ENCODE data around the gene SLC25A12. TPM values are rescaled to one million over a fixed set of nuclear protein-coding genes. Genes with fewer than 3 reads are reported as not detected.

Gene SLC25A12
- total and polyA plus RNA-seq, 2 of the 13 experiments (the other 11 are each of a cell fraction or from before 2014, with no cell fraction given) = 8.1 to 15.9 TPM

- H3K27ac ChIP-seq (ENCODE audit: extremely low read length, insufficient read depth, low read length) = no peak overlapping the region
- H3K4me1 ChIP-seq (ENCODE audit: insufficient read depth, low read length) = peaks cover 29% of the 10 kb centered on the region
- H3K79me2 ChIP-seq (ENCODE audit: insufficient read depth, low read length) = no peaks in the 10 kb centered on the region
- H4K20me1 ChIP-seq (ENCODE audit: insufficient read depth, low read length) = no peaks in the 10 kb centered on the region
- no peaks in the 10 kb centered on the region for H3K27me3 ChIP-seq (ENCODE audit: control insufficient read depth in 1 of 2, insufficient read depth in 2 of 2, low read length in 2 of 2)
- ChIA-PET POLR2A (no interaction called here), CTCF (ENCODE audit: low intra/inter-chr PET ratio, low total read pairs) (no interaction called here)
- no peak overlapping the region for H3K4me2 ChIP-seq (ENCODE audit: low read depth, low read length)
- H3K36me3 ChIP-seq (replicated peaks in 1 of 2; ENCODE audit: control insufficient read depth in 1 of 2, insufficient read depth in 2 of 2, low read length in 2 of 2) = no peaks in the 10 kb centered on the region; a peak in 1 of 5 replicates
- H3K9me3 ChIP-seq (ENCODE audit: low read length) = no peaks in the 10 kb centered on the region
- no peak for DNase-seq (ENCODE audit: low spot score)
- no peak overlapping the region for H3K4me3 ChIP-seq (replicated peaks in 1 of 3; ENCODE audit: insufficient read depth in 1 of 3, low read depth in 2 of 3, low read length in 3 of 3)
- no peak overlapping the region for H3K9ac ChIP-seq (ENCODE audit: insufficient read depth, low read depth, low read length)
- FAIRE-seq = no peak
- TF ChIP-seq ZNF101 (CRISPR knock-in tag; IDR thresholded peaks at IDR 0.05; ENCODE audit: borderline replicate concordance, low read depth) (no peak), CREB1 (IDR thresholded peaks at IDR 0.05) (peak; percentile 54), CREB1 (CRISPR knock-in tag; IDR thresholded peaks at IDR 0.05) (no peak)
- WGBS (ENCODE audit: low lambda C conversion rate) = 83% methylated on average over 5 of the region's 5 CpGs
- no peak overlapping the region for H2AFZ ChIP-seq (ENCODE audit: low read length)
- intact Hi-C loops (cut with micrococcal nuclease; ENCODE audit: unreplicated experiment) = no loop called here
- no peak for ATAC-seq
- in situ Hi-C loops (cut with HindIII; ENCODE audit: extremely low pct_ligation_motif_present, low pct_unique_long_range_greater_than_20kb) = no loop called here
- no TSS peak for BruUV-seq (replicated peaks)
Measured at GRCh38 chr2:171803757-171804156, 90.3 kb downstream of the SLC25A12 start.

GRCh38 chr2:171800639-171801038 is 93.4 kb downstream of the SLC25A12 start:
- POLR2A ChIA-PET = no interaction called here
- H3K27me3 ChIP-seq (ENCODE audit: control insufficient read depth in 1 of 2, insufficient read depth in 2 of 2, low read length in 2 of 2) = no peaks in the 10 kb centered on the region
- H3K27ac ChIP-seq (ENCODE audit: extremely low read length, insufficient read depth, low read length) = no peak overlapping the region
- intact Hi-C loops (cut with micrococcal nuclease; ENCODE audit: unreplicated experiment) = no loop called here
- H3K9me3 ChIP-seq (ENCODE audit: low read length) = no peaks in the 10 kb centered on the region
- H3K9ac ChIP-seq (ENCODE audit: insufficient read depth, low read depth, low read length) = no peak overlapping the region
- no peak overlapping the region for H3K4me2 ChIP-seq (ENCODE audit: low read depth, low read length)
- no peaks in the 10 kb centered on the region; a peak in 1 of 5 replicates for H3K36me3 ChIP-seq (replicated peaks in 1 of 2; ENCODE audit: control insufficient read depth in 1 of 2, insufficient read depth in 2 of 2, low read length in 2 of 2)
- no peak for TF ChIP-seq LCORL (IDR thresholded peaks at IDR 0.05)
- no peak for TF ChIP-seq LCORL (CRISPR knock-in tag; IDR thresholded peaks at IDR 0.05)
- no peak for TF ChIP-seq ZNF510 (CRISPR knock-in tag; IDR thresholded peaks at IDR 0.05; ENCODE audit: low read depth)
- peak in 1 of 2 experiments; percentile 28; a peak in 1 of 4 replicates for TF ChIP-seq MAFK (conservative IDR thresholded peaks at IDR 0.05 in 1 of 2, IDR thresholded peaks at IDR 0.05 in 1 of 2; ENCODE audit: low read length in 2 of 2)
- TF ChIP-seq SRSF9 (IDR thresholded peaks at IDR 0.05; ENCODE audit: borderline replicate concordance, insufficient read depth, low read depth, low read length, poor library complexity, severe bottlenecking) = no peak
- CTCF ChIA-PET (ENCODE audit: low intra/inter-chr PET ratio, low total read pairs) = no interaction called here
- DNase-seq (ENCODE audit: low spot score) = no peak
- FAIRE-seq = no peak
- in situ Hi-C loops (cut with HindIII; ENCODE audit: extremely low pct_ligation_motif_present, low pct_unique_long_range_greater_than_20kb) = no loop called here
- no TSS peak for BruUV-seq (replicated peaks)
- no peak overlapping the region for H3K4me3 ChIP-seq (replicated peaks in 1 of 3; ENCODE audit: insufficient read depth in 1 of 3, low read depth in 2 of 3, low read length in 3 of 3)
- H4K20me1 ChIP-seq (ENCODE audit: insufficient read depth, low read length) = no peaks in the 10 kb centered on the region
- no peak overlapping the region for H2AFZ ChIP-seq (ENCODE audit: low read length)
- 95% methylated on average over 5 of the region's 5 CpGs for WGBS (ENCODE audit: low lambda C conversion rate)
- H3K4me1 ChIP-seq (ENCODE audit: insufficient read depth, low read length) = peaks cover 32% of the 10 kb centered on the region
- ATAC-seq = no peak
- no peaks in the 10 kb centered on the region for H3K79me2 ChIP-seq (ENCODE audit: insufficient read depth, low read length)
